Muscle layer of colon (tissue), 2 donors: ENCODE results near the gene DGKB.

Experiments
- H3K27ac ChIP-seq: one replicate; pipeline ENCODE4 v1.7.0; 2013; ENCODE audit warnings: low read depth, mild to moderate bottlenecking, low read length, moderate library complexity
- H3K27me3 ChIP-seq, 2 donors: one replicate each; pipeline ENCODE4 v1.7.0; 2013; ENCODE audit warnings: low read length in 2 of 2, mild to moderate bottlenecking in 2 of 2; ENCODE audit not compliant: insufficient read depth in 2 of 2, control insufficient read depth in 1 of 2
- H3K36me3 ChIP-seq: one replicate; pipeline ENCODE4 v1.7.0; 2013; ENCODE audit warnings: mild to moderate bottlenecking, low read length; ENCODE audit not compliant: insufficient read depth
- H3K4me1 ChIP-seq: one replicate; pipeline ENCODE4 v1.7.0; 2013; ENCODE audit warnings: mild to moderate bottlenecking, low read length; ENCODE audit not compliant: insufficient read depth
- H3K4me3 ChIP-seq, 2 donors: one replicate each; pipeline ENCODE4 v1.7.0; 2013; ENCODE audit warnings: low read length in 2 of 2, low read depth in 1 of 2, mild to moderate bottlenecking in 1 of 2, moderate library complexity in 1 of 2
- H3K9ac ChIP-seq: one replicate; pipeline ENCODE4 v1.7.0; 2013; ENCODE audit warnings: low read length
- H3K9me3 ChIP-seq: one replicate; pipeline ENCODE4 v1.7.0; 2013; ENCODE audit warnings: mild to moderate bottlenecking, low read length
- donor health status: abdominal sarcoma.
- donor health status: Adenocarcinoma of cecum.

DGKB gene

DNA sequence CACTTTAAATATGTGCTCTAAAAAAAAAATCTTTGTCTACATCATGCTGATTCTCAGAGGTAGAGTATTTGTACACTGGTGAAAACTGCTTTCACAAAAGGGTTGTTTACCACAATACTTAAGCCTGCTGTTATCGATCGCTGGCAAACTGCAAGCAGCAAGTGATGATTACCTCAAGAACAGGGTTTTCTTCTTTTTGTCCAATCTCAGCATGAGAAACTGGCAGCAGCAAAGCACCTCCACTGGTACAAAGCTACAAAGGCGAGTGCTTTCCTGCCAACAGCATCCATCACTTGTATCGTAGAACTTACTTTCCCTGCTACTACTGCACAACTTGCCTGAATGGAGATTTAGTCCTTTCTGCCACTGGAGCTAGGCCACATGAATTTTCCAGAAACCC lies 276.5 kb downstream of the DGKB start:
- no peak overlapping the region for H3K4me3 ChIP-seq
- no peaks in the 10 kb centered on the region for H3K36me3 ChIP-seq
- no peak overlapping the region for H3K27ac ChIP-seq
- H3K9ac ChIP-seq = no peak overlapping the region
- no peaks in the 10 kb centered on the region for H3K27me3 ChIP-seq
- no peaks in the 10 kb centered on the region for H3K4me1 ChIP-seq
- no peaks in the 10 kb centered on the region for H3K9me3 ChIP-seq

DNA sequence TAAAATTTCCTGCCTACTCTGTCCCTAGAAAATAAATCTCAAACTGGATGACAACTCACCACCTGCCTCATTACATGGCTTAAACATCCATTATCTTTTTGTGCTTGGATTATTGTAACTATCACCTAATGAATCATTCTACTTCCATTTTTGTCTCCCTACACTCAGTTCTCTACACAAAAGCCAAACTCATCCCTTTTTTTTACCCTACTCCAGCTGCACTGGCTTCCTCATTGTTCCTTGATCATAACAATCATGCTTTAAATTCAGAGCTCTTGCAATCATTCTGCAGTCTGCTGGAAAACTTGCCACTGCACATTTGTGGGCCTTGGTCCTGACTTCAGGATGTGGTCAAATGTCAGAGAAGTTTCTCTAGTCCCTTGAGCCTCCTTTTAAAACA lies 280.0 kb downstream of the DGKB start:
- Histone ChIP-seq H3K4me3 (no peak overlapping the region), H3K36me3 (no peaks in the 10 kb centered on the region), H3K27ac (no peak overlapping the region), H3K9ac (no peak overlapping the region), H3K4me1 (no peaks in the 10 kb centered on the region), H3K27me3 (no peaks in the 10 kb centered on the region), H3K9me3 (no peaks in the 10 kb centered on the region)

DNA sequence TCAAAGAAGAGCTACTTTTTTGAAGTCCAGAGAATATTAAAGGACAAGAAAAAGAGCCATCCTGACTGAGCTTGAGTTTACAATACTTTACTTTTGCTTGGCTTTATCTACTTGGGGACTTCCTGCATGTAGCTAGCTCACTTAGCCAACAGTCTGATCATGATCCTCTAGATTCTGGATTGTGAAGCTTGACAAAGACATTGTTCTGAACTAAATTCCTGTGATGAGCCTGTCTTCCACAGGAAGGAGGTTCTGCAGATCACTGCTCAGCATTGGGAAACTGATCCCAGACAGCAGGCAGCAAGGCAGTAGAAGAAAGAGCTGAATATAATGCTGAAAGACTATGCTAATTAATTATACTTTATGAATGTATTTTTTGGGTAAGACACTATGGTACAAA lies 296.4 kb downstream of the DGKB start:
- Histone ChIP-seq H3K9me3 (no peaks in the 10 kb centered on the region), H3K27ac (no peak overlapping the region), H3K36me3 (no peaks in the 10 kb centered on the region), H3K27me3 (no peaks in the 10 kb centered on the region), H3K4me1 (no peaks in the 10 kb centered on the region), H3K4me3 (no peak overlapping the region), H3K9ac (no peak overlapping the region)

DNA sequence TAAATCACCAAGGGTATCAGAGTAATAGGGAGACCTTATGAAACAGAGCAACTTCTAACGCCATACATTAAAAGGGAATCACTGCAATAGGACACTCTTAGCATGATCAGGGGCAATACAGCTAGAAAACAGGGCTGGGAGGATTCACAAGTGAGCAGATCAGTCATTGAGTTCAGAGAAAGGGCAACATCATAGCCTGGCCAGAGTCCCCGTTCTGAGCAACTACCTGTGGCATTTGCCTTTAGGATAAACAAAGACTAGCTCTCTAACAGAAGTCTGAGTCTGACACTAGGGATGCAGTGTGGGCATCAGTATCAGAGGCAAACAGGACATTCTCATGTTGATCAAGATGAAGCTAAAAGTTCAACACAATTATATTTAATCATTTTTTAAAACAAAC lies 297.9 kb downstream of the DGKB start:
- H3K36me3 ChIP-seq = no peaks in the 10 kb centered on the region
- H3K9me3 ChIP-seq = no peaks in the 10 kb centered on the region
- H3K27ac ChIP-seq = no peak overlapping the region
- H3K4me3 ChIP-seq = no peak overlapping the region
- H3K4me1 ChIP-seq = no peaks in the 10 kb centered on the region
- no peaks in the 10 kb centered on the region for H3K27me3 ChIP-seq
- H3K9ac ChIP-seq = no peak overlapping the region

DNA sequence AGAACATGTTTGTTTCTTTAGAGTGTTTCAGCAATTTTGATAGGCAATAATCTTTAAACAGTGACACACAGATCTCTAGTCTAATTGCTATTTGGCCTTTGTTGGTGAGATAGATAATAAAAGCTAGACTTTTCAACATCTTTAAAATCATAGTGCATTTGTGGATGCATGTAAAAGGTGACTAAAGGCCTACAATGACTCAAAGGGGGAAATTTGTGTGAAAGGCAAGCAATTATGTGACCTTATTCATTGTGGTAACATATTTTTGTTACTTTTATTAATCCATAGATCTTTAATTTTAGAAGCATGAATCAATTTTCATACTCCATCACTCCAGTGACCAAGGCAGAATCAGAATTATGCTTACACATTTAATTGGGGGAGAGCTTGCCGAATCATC lies 299.7 kb downstream of the DGKB start:
- H3K27ac ChIP-seq = no peak overlapping the region
- H3K9ac ChIP-seq = no peak overlapping the region
- no peaks in the 10 kb centered on the region for H3K27me3 ChIP-seq
- H3K36me3 ChIP-seq = no peaks in the 10 kb centered on the region
- H3K4me1 ChIP-seq = no peaks in the 10 kb centered on the region
- H3K4me3 ChIP-seq = no peak overlapping the region
- no peaks in the 10 kb centered on the region for H3K9me3 ChIP-seq

DNA sequence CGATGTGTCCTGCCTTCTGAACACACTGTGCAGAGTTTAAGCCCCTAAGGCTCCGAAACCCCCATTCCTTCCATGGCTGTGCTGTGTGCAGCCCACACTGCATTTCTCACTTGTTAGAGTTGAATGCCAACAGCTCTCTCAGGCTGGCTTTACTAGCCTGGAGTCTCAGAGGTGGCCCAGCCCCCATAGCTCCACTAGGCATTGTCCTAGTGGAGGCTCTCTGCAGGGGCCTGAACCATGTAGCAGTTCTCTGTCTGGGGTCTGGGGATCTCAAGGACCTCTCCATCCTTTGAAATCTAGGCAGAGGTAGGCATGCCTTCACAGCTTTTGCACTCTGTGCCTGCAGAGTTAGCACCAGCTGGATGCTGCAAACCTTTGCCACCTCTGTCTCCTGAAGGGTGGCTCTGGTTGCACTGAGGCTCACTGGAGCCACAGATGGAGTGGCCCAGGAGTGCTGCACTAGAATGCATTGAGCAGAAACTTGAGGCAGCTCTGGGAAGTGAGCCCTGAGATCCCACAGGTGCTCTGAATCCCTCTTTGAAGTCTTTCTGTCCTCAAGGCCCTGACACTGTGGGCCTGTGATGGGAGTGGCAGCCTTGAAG lies 301.7 kb downstream of the DGKB start:
- H3K9me3 ChIP-seq = no peaks in the 10 kb centered on the region
- H3K4me1 ChIP-seq = no peaks in the 10 kb centered on the region
- no peak overlapping the region for H3K27ac ChIP-seq
- H3K4me3 ChIP-seq = no peak overlapping the region
- no peak overlapping the region for H3K9ac ChIP-seq
- H3K27me3 ChIP-seq = no peaks in the 10 kb centered on the region
- H3K36me3 ChIP-seq = no peaks in the 10 kb centered on the region

DNA sequence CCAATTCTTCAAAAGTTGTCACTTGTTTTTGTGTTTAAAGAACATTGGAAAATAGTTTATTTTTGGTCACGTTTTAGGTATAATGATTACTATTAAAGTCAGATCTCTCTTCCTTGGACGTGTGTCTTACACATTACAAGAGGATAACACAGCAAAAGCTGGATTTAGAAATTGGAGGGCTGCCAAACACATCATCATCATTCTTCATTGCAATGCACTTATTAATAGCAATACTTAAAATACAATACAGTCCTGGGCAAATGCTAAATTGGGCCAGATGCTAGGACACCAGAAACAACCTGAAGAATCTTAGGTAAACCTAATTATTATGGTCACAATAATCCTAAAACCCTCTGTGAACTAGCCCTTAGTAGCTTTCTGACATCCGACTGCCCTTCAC lies 303.6 kb downstream of the DGKB start:
- H3K27me3 ChIP-seq = no peaks in the 10 kb centered on the region
- H3K27ac ChIP-seq = no peak overlapping the region
- no peaks in the 10 kb centered on the region for H3K4me1 ChIP-seq
- no peak overlapping the region for H3K4me3 ChIP-seq
- no peaks in the 10 kb centered on the region for H3K9me3 ChIP-seq
- no peaks in the 10 kb centered on the region for H3K36me3 ChIP-seq
- no peak overlapping the region for H3K9ac ChIP-seq

DNA sequence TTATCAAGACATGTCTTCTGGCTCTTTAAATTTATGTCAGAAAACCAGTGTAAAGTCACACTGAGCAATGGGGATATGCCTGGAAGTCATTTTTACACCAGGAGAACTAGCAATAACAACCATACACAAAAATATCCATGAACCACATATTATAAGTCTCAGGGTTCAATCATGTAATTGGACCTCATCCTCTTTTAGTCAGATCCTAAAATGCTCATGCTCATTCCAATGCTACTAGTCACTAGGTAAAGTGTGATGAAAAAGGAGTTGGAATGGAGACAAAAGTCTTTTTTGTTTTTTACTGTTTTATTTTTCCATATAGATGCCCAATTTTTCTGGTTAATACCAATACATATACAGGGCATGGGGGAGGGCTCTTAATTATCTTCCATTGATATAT lies 306.1 kb downstream of the DGKB start:
- Histone ChIP-seq H3K27me3 (no peaks in the 10 kb centered on the region), H3K36me3 (no peaks in the 10 kb centered on the region), H3K9ac (no peak overlapping the region), H3K9me3 (no peaks in the 10 kb centered on the region), H3K27ac (no peak overlapping the region), H3K4me1 (no peaks in the 10 kb centered on the region), H3K4me3 (no peak overlapping the region)

DNA sequence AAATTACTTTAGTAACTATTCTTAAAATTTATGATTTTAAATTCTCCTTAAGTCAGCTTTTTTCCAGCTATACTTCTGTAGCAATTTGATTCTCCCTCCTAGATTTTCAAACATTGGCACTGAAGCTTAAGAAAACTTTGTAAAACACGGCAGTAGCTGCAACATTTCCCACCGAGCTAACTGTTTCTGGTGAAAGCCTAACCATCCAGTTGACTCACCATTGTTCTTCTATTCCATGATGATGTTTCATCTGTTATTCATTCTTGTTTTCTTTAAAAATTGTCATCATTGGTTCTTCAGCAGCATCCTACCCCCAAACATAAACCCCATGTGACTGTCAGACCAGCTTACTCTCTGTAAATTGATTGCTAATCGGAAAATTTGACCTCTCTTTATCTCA lies 312.3 kb downstream of the DGKB start:
- Histone ChIP-seq H3K4me3 (no peak overlapping the region), H3K27me3 (no peaks in the 10 kb centered on the region), H3K27ac (no peak overlapping the region), H3K9me3 (no peaks in the 10 kb centered on the region), H3K9ac (no peak overlapping the region), H3K4me1 (no peaks in the 10 kb centered on the region), H3K36me3 (no peaks in the 10 kb centered on the region)

DNA sequence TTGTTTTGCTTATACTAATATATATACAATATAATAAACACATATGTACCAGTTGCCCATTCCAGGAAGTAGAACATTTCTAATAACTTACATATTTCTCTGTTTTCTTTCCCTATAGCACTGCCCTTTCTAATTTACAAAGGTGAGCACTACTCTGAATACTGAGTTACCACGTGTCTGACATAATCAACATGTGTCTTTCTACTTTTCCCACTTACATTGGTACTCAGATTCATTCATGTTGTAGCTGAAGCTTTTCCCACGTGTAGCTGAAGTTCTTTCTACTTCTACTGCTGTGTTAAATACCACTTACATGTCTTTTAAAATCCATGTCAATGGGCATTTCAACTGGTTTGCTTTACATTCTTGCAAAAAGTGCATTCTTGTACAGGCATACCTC lies 317.3 kb downstream of the DGKB start:
- Histone ChIP-seq H3K4me3 (no peak overlapping the region), H3K27me3 (no peaks in the 10 kb centered on the region), H3K9ac (no peak overlapping the region), H3K27ac (no peak overlapping the region), H3K4me1 (no peaks in the 10 kb centered on the region), H3K36me3 (no peaks in the 10 kb centered on the region), H3K9me3 (no peaks in the 10 kb centered on the region)

DNA sequence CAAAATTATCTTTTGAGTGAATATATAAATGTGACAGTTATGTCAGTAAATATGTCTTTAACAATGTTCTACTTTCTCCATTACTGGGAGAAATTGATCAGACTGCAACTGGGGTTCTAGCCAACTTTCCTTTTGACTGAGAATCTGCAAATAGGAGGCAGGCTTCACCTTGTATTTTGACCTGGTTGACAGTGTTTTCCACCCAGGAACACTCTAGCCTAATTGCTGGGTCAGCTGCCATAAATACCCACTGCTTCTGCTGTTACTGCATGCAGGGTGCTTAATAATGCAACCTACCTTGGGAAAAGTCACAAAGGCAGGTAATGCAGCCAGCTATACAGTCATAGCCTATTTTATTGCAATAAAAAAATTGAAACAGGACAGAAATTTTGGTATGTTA lies 319.0 kb downstream of the DGKB start:
- Histone ChIP-seq H3K4me3 (no peak overlapping the region), H3K27me3 (no peaks in the 10 kb centered on the region), H3K9me3 (no peaks in the 10 kb centered on the region), H3K36me3 (no peaks in the 10 kb centered on the region), H3K4me1 (no peaks in the 10 kb centered on the region), H3K27ac (no peak overlapping the region), H3K9ac (no peak overlapping the region)

DNA sequence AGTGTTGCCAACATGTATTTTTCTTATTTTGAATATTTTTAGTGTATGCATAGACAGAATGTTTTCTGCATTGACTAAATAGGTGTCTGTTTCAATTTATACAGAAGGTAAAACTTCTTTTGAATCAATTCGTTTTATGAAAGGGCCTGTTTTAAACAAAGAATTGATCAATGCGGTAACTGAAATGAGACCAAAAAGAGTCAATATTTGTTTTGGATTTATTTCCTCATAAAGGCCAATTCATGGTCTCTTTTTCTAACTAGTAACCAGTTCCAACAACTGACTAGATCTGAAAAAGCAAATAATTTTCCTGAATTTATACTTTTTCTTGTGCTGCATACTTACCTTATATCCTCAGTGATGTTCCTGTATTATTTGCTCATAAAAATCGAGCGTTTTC lies 320.5 kb downstream of the DGKB start:
- H3K27ac ChIP-seq = no peak overlapping the region
- H3K9ac ChIP-seq = no peak overlapping the region
- H3K36me3 ChIP-seq = no peaks in the 10 kb centered on the region
- H3K4me1 ChIP-seq = no peaks in the 10 kb centered on the region
- no peaks in the 10 kb centered on the region for H3K9me3 ChIP-seq
- H3K4me3 ChIP-seq = no peak overlapping the region
- no peaks in the 10 kb centered on the region for H3K27me3 ChIP-seq
